Stimulated activated CD8-positive, alpha-beta memory T cell treated with anti-CD3 and anti-CD28 coated beads, Interleukin-7, amount 100 ng/mL, for 24 hours (primary cell): ENCODE measurements around the gene SSH2.
"Not testable (repeated sequence)": the region's sequence is repeated elsewhere in the genome, so short reads cannot be mapped to it uniquely, and the experiment has no call there.

Experiments
- DNase-seq: peaks from one replicate; pipeline ENCODE4 v3.0.0-alpha.2; 2020; ENCODE audit warnings: low read depth

Gene SSH2

GRCh38 chr17:29929006-29929532, 959 bp downstream of the SSH2 start:
- DNase-seq: no peak

GRCh38 chr17:29927546-29927945, 2.5 kb downstream of the SSH2 start:
- no peak for DNase-seq

- no peak for DNase-seq
These were observed 5.2 kb downstream of the SSH2 start for GRCh38 chr17:29924786-29925185.

GRCh38 chr17:29918922-29919856, 10.8 kb downstream of the SSH2 start:
- no peak for DNase-seq

- DNase-seq: no peak
These were observed 12.0 kb downstream of the SSH2 start for GRCh38 chr17:29918016-29918415.

GRCh38 chr17:29914819-29915537, 15.1 kb downstream of the SSH2 start:
- DNase-seq: no peak

- DNase-seq: no peak
These were observed 18.3 kb downstream of the SSH2 start for GRCh38 chr17:29911641-29912177.

GRCh38 chr17:29909236-29910003, 20.6 kb downstream of the SSH2 start:
- no peak for DNase-seq

GRCh38 chr17:29906969-29907368, 23.1 kb downstream of the SSH2 start:
- no peak for DNase-seq

GRCh38 chr17:29905879-29906167, 24.2 kb downstream of the SSH2 start:
- DNase-seq: no peak

GRCh38 chr17:29905086-29905878, 24.7 kb downstream of the SSH2 start:
- no peak for DNase-seq

GRCh38 chr17:29903471-29903870, 26.6 kb downstream of the SSH2 start:
- DNase-seq: no peak

- not testable (repeated sequence) for DNase-seq
These were observed 32.9 kb downstream of the SSH2 start for GRCh38 chr17:29897136-29897535.

GRCh38 chr17:29892201-29892600, 37.8 kb downstream of the SSH2 start:
- DNase-seq: no peak

GRCh38 chr17:29891131-29891530, 38.9 kb downstream of the SSH2 start:
- no peak for DNase-seq

- DNase-seq: no peak
These were observed 44.9 kb downstream of the SSH2 start for GRCh38 chr17:29885031-29885640.

- no peak for DNase-seq
These were observed 46.5 kb downstream of the SSH2 start for GRCh38 chr17:29883497-29883896.

GRCh38 chr17:29881256-29881655, 48.8 kb downstream of the SSH2 start:
- DNase-seq: no peak

- no peak for DNase-seq
These were observed 50.0 kb downstream of the SSH2 start for GRCh38 chr17:29880031-29880430.

- no peak for DNase-seq
These were observed 55.0 kb downstream of the SSH2 start for GRCh38 chr17:29874931-29875596.
